OCI-LY7 (cell line): ENCODE results near the gene DYNC1I1. TPM values are rescaled to one million over a fixed set of nuclear protein-coding genes. Genes with fewer than 3 reads are reported as not detected.

ENCODE experiments used
- BruUV-seq: library from RNA; stranded (reverse); fragments of 400-500 nt; replicated peaks from 2 replicates; lab custom pipeline; 2021; lab: Mats Ljungman, UMichigan
- CTCF ChIA-PET: fragments of 300-600 bp; sonication (Branson Sonifier 250); formaldehyde crosslinking; loops from one replicate; lab custom pipeline; 2022; ENCODE audit warnings: antibody characterized with exemption; ENCODE audit not compliant: unreplicated experiment; lab: Charles Lee
- POLR2A ChIA-PET: fragments of 300-600 bp; sonication (Branson Sonifier 250); formaldehyde crosslinking; loops from one replicate; lab custom pipeline; 2022; ENCODE audit warnings: antibody characterized with exemption; lab: Charles Lee
- DNase-seq: peaks from one replicate; pipeline ENCODE4 v3.0.0-alpha.2; 2015; ENCODE audit warnings: low spot score
- H2AFZ ChIP-seq: fragments of 200-600 bp; sonication (generic), shearing (Covaris generic); 2 replicates; pipeline ENCODE4 v1.6.1; 2014; ENCODE audit warnings: mild to moderate bottlenecking, antibody characterized with exemption, low read length, moderate library complexity
- H3K27ac ChIP-seq: fragments of 200-600 bp; sonication (generic); 2 replicates; pipeline ENCODE4 v1.5.1; 2014; ENCODE audit warnings: mixed run types, low read depth, mild to moderate bottlenecking, moderate library complexity, low read length, inconsistent platforms; ENCODE audit not compliant: poor library complexity, severe bottlenecking
- H3K36me3 ChIP-seq: fragments of 200-600 bp; sonication (generic); 2 replicates; pipeline ENCODE4 v1.6.1; 2014; ENCODE audit warnings: mild to moderate bottlenecking, antibody characterized with exemption, low read length, moderate library complexity, mixed read lengths; ENCODE audit not compliant: insufficient read depth
- H3K4me1 ChIP-seq: fragments of 200-600 bp; sonication (generic); 2 replicates; pipeline ENCODE4 v1.5.1; 2014; ENCODE audit warnings: mild to moderate bottlenecking, low read length; ENCODE audit not compliant: insufficient read depth, poor library complexity, severe bottlenecking
- H3K4me2 ChIP-seq: fragments of 200-600 bp; sonication (generic); 2 replicates; pipeline ENCODE4 v1.6.1; 2014; ENCODE audit warnings: mild to moderate bottlenecking, low read length
- H3K4me3 ChIP-seq: fragments of 200-600 bp; sonication (generic); 2 replicates; pipeline ENCODE4 v1.5.1; 2014; ENCODE audit warnings: mild to moderate bottlenecking, low read depth, low read length; ENCODE audit not compliant: poor library complexity, severe bottlenecking
- H3K79me2 ChIP-seq: fragments of 200-600 bp; sonication (generic); 2 replicates; pipeline ENCODE4 v1.6.1; 2016; ENCODE audit warnings: low read depth, mild to moderate bottlenecking, low read length, moderate library complexity, mixed read lengths; ENCODE audit not compliant: insufficient read depth
- H3K9me2 ChIP-seq: fragments of 200-600 bp; sonication (generic); 2 replicates; pipeline ENCODE4 v1.6.1; 2016; ENCODE audit warnings: mild to moderate bottlenecking, low read length, mixed read lengths; ENCODE audit not compliant: insufficient read depth
- H3K9me3 ChIP-seq: fragments of 200-600 bp; sonication (generic); 2 replicates; pipeline ENCODE4 v1.6.1; 2014; ENCODE audit warnings: mild to moderate bottlenecking, mixed run types, low read length, mixed read lengths
- H4K20me1 ChIP-seq: fragments of 200-600 bp; sonication (generic); 2 replicates; pipeline ENCODE4 v1.6.1; 2014; ENCODE audit warnings: mild to moderate bottlenecking, antibody characterized with exemption, low read length, moderate library complexity, mixed read lengths; ENCODE audit not compliant: insufficient read depth
- CTCF ChIP-seq: fragments of 200-600 bp; sonication (generic); conservative IDR thresholded peaks from 2 replicates; pipeline ENCODE4 v1.5.1; 2014; ENCODE audit warnings: mild to moderate bottlenecking, antibody characterized with exemption, low read length, moderate library complexity, mixed read lengths
- EZH2phosphoT487 ChIP-seq: fragments of 200-600 bp; sonication (generic); IDR thresholded peaks from 2 replicates; pipeline ENCODE4 v1.6.1; 2018; ENCODE audit warnings: low read depth, borderline replicate concordance, mild to moderate bottlenecking, mixed run types, antibody characterized with exemption, low read length, moderate library complexity, mixed read lengths
- intact Hi-C: fragments of 100-400 bp; cut with micrococcal nuclease; formaldehyde crosslinking; loops from one replicate; pipeline ENCODE4 v1.10.0; 2022; ENCODE audit not compliant: unreplicated experiment
- total RNA-seq, 2 experiments: library from RNA; depleted of rRNA in 1 of 2; stranded (reverse); fragments of >200 nt in 1 of 2; shearing (Covaris generic) in 1 of 2; gene quantifications; 2 replicates each; pipeline ENCODE4 v1.2.3, GENCODE V29; 2014 to 2022

The DYNC1I1 gene
- total RNA-seq, 2 experiments from 2014 or later, result not detected

- intact Hi-C loops, result no loop called here
- no peaks in the 10 kb centered on the region for H3K9me3 ChIP-seq
- H3K79me2 ChIP-seq, result no peaks in the 10 kb centered on the region
- ChIA-PET CTCF (no interaction called here), POLR2A (interaction anchor here (0.7 kb wide), 1 partner anchor 70 kb away, joined by 5 read pairs; no protein-coding TSS in a partner anchor)
- H3K4me2 ChIP-seq, result no peak overlapping the region
- no peak for DNase-seq
- no peaks in the 10 kb centered on the region for H3K36me3 ChIP-seq
- no peaks in the 10 kb centered on the region for H4K20me1 ChIP-seq
- H2AFZ ChIP-seq, result no peak overlapping the region
- TF ChIP-seq CTCF (no peak), EZH2phosphoT487 (no peak)
- H3K4me3 ChIP-seq, result no peak overlapping the region
- no peaks in the 10 kb centered on the region for H3K9me2 ChIP-seq
- H3K4me1 ChIP-seq, result no peaks in the 10 kb centered on the region
- no TSS peak for BruUV-seq
- H3K27ac ChIP-seq, result no peak overlapping the region
Measured at GRCh38 chr7:96061844-96062243, 289.5 kb downstream of the DYNC1I1 start.

GRCh38 chr7:96067321-96067720 is 295.0 kb downstream of the DYNC1I1 start:
- ChIA-PET POLR2A (interaction anchor here (0.6 kb wide), 1 partner anchor 210 kb away, joined by 3 read pairs; no protein-coding TSS in a partner anchor), CTCF (no interaction called here)
- no peaks in the 10 kb centered on the region for H3K36me3 ChIP-seq
- no peak overlapping the region for H3K4me2 ChIP-seq
- no TSS peak for BruUV-seq
- no peaks in the 10 kb centered on the region for H3K9me3 ChIP-seq
- no peak for DNase-seq
- no peaks in the 10 kb centered on the region for H3K4me1 ChIP-seq
- H3K4me3 ChIP-seq, result no peak overlapping the region
- H3K79me2 ChIP-seq, result no peaks in the 10 kb centered on the region
- H3K27ac ChIP-seq, result no peak overlapping the region
- intact Hi-C loops, result no loop called here
- H4K20me1 ChIP-seq, result no peaks in the 10 kb centered on the region
- H2AFZ ChIP-seq, result no peak overlapping the region
- TF ChIP-seq EZH2phosphoT487, result no peak
- no peak for TF ChIP-seq CTCF
- H3K9me2 ChIP-seq, result no peaks in the 10 kb centered on the region

GRCh38 chr7:96069401-96069800 is 297.0 kb downstream of the DYNC1I1 start:
- intact Hi-C loops, result no loop called here
- Histone ChIP-seq H3K9me3 (no peaks in the 10 kb centered on the region), H3K9me2 (no peaks in the 10 kb centered on the region), H3K4me2 (no peak overlapping the region), H3K36me3 (no peaks in the 10 kb centered on the region), H2AFZ (no peak overlapping the region), H3K4me1 (no peaks in the 10 kb centered on the region), H3K4me3 (no peak overlapping the region), H3K27ac (no peak overlapping the region), H4K20me1 (no peaks in the 10 kb centered on the region), H3K79me2 (no peaks in the 10 kb centered on the region)
- no TSS peak for BruUV-seq
- DNase-seq, result no peak
- CTCF ChIA-PET, result no interaction called here
- TF ChIP-seq CTCF (no peak), EZH2phosphoT487 (no peak)
- POLR2A ChIA-PET, result interaction anchor here (0.6 kb wide), 1 partner anchor 31 kb away, joined by 3 read pairs; no protein-coding TSS in a partner anchor
